ENCODE measurements around the gene ZBTB7C. TPM values are rescaled to one million over a fixed set of nuclear protein-coding genes. Genes with fewer than 3 reads are reported as not detected.

The ZBTB7C gene
- total RNA-seq, 1 donor from 2014 or later: 0.61 TPM

DNA sequence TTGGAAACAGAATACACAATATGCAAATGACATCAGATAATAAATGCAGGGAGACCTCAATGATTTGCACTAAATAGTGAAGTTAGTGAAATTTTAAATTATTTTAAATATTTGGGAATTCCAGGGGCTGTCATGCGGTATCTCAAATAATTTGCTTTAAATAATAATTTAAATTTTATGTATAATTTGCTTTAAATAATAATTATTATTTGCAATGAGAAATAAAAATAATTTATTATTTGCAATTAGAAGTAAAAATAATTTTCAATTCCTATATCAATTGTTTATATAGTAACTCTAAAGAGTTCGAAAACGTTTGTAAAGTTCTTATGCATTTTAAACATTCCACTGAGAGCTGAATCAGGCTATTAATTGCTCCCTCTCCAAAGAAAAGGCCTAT, 226.4 kb downstream of the ZBTB7C start:
- Mint-ChIP-seq H3K36me3 (ENCODE audit: low read depth) (no peaks in the 10 kb centered on the region), H3K9me3 (no peaks in the 10 kb centered on the region), H3K4me3 (no peak overlapping the region), H3K27ac (ENCODE audit: unreplicated experiment) (no peak overlapping the region), H3K27me3 (ENCODE audit: low read depth) (peaks cover 59% of the 10 kb centered on the region), H3K4me1 (peaks cover 21% of the 10 kb centered on the region)
- TF ChIP-seq CTCF (conservative IDR thresholded peaks at IDR 0.05): no peak
- no peak for DNase-seq (ENCODE audit: low read depth, low spot score)

GRCh38 chr18:48181857-48182256, 227.3 kb downstream of the ZBTB7C start:
- H3K4me1 Mint-ChIP-seq: peaks cover 17% of the 10 kb centered on the region
- H3K9me3 Mint-ChIP-seq: no peaks in the 10 kb centered on the region
- H3K36me3 Mint-ChIP-seq (ENCODE audit: low read depth): no peaks in the 10 kb centered on the region
- no peak overlapping the region for H3K4me3 Mint-ChIP-seq
- H3K27me3 Mint-ChIP-seq (ENCODE audit: low read depth): peaks cover 52% of the 10 kb centered on the region
- H3K27ac Mint-ChIP-seq (ENCODE audit: unreplicated experiment): no peak overlapping the region
- TF ChIP-seq CTCF (conservative IDR thresholded peaks at IDR 0.05): no peak
- DNase-seq (ENCODE audit: low read depth, low spot score): no peak

DNA sequence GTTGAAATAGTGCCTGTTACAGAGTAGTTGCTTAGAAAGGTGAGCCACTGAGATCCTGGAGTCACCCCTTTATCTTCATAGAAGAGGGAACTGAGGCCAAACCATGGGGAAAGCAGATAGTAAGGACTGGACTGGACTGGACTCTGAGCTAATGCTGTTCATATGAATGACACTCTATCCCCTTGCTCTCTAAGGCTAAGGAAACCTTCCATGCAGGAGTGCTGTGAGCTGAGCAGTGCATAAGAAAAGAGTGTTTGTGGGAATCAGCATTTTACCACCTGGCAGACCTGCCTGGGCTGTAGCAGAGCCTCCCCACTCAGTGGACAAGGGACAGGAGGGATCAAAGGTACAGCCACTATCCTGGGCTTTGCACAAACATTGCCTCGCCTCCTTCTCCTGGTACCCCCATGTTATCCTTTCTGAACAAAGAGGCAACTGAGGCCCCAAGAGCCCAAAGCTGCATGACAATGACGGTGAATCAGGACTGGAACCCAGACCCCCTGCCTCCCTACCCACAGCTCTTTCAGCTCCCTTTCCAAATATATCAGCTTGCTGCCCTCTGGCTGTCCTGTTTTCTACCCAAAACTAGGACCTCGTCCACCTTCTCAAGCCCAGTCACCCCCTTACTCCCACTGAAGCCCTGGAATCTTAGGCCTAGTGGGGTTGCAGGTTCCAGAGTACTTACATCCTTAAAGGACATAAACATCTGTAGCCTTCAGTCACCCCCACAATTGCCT, 227.9 kb downstream of the ZBTB7C start:
- no peaks in the 10 kb centered on the region for H3K36me3 Mint-ChIP-seq (ENCODE audit: low read depth)
- H3K27ac Mint-ChIP-seq (ENCODE audit: unreplicated experiment): no peak overlapping the region
- no peak overlapping the region for H3K4me3 Mint-ChIP-seq
- peaks cover 11% of the 10 kb centered on the region for H3K4me1 Mint-ChIP-seq
- H3K27me3 Mint-ChIP-seq (ENCODE audit: low read depth): peaks cover 48% of the 10 kb centered on the region
- DNase-seq (ENCODE audit: low read depth, low spot score): no peak
- no peaks in the 10 kb centered on the region for H3K9me3 Mint-ChIP-seq
- no peak for TF ChIP-seq CTCF (conservative IDR thresholded peaks at IDR 0.05)

DNA sequence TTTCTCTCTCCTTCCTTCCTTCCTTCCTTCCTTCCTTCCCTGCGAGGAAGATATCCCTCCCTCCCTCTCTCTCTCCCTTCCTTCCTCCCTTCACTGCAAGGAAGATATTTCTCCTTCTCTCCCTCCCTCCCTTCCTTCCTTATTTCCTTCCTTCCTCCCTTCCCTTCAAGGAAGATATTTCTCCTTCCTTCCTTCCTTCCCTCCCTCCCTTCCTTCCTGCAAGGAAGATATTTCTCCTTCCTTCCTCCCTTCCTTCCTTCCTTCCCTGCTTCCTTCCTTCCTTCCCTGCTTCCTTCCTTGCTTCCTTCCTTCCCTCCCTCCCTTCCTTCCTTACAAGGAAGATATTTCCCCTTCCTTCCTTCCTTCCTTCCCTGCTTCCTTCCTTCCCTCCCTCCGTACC, 229.5 kb downstream of the ZBTB7C start:
- Mint-ChIP-seq H3K27ac (ENCODE audit: unreplicated experiment) (no peak overlapping the region), H3K9me3 (no peaks in the 10 kb centered on the region), H3K36me3 (ENCODE audit: low read depth) (no peaks in the 10 kb centered on the region), H3K27me3 (ENCODE audit: low read depth) (peaks cover 37% of the 10 kb centered on the region), H3K4me3 (no peak overlapping the region), H3K4me1 (no peaks in the 10 kb centered on the region)
- no peak for DNase-seq (ENCODE audit: low read depth, low spot score)
- TF ChIP-seq CTCF (conservative IDR thresholded peaks at IDR 0.05): no peak

DNA sequence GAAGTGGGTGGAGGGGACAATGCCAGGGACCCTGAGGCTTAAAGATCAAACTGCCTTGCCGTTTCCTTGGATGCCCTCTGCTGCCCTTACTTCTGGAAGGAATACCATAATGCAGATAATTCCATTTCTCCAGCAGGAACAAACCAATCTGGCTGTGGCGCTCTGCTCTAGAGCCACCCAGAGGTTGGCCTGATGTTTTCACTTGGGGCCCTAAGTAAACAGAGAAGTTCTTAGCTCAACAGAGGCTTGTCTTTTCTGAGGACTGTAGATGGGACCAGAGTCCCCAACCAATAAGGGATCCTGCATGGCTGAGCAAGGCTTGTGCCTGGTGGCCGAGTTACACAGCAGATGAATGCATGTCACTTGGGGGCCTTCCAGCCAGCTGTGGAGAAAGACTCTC, 230.2 kb downstream of the ZBTB7C start:
- Mint-ChIP-seq H3K27me3 (ENCODE audit: low read depth) (peaks cover 33% of the 10 kb centered on the region), H3K36me3 (ENCODE audit: low read depth) (no peaks in the 10 kb centered on the region), H3K9me3 (no peaks in the 10 kb centered on the region), H3K27ac (ENCODE audit: unreplicated experiment) (no peak overlapping the region), H3K4me3 (no peak overlapping the region), H3K4me1 (no peaks in the 10 kb centered on the region)
- DNase-seq (ENCODE audit: low read depth, low spot score): no peak
- no peak for TF ChIP-seq CTCF (conservative IDR thresholded peaks at IDR 0.05)

Data from neural crest cell (in vitro differentiated cells).